Heart right ventricle (tissue), 16 donors: ENCODE data around the gene ZNF98. TPM values are rescaled to one million over a fixed set of nuclear protein-coding genes. Genes with fewer than 3 reads are reported as not detected.

ENCODE experiments used
- ATAC-seq, 8 donors: fragments of 200-7000 bp; cut with Tn5 transposase; one replicate each; pipeline ENCODE4 v1.9.1; 2020; ENCODE audit warnings: mild to moderate bottlenecking in 8 of 8, moderate library complexity in 8 of 8, moderate number of reproducible peaks in 1 of 8
- DNase-seq, 2 donors: peaks; one replicate each; pipeline ENCODE4 v3.0.0-alpha.2; 2020
- H3K27ac ChIP-seq, 10 donors: fragments of 200-600 bp; sonication (generic) in 2 of 10; one replicate each; pipeline versions ENCODE4 v1.5.0 to v1.8.0; 2020 to 2022; ENCODE audit warnings: mild to moderate bottlenecking in 3 of 10
- H3K27me3 ChIP-seq, 7 donors: fragments of 200-600 bp; one replicate each; pipeline ENCODE4 v1.8.0; 2021 to 2022; ENCODE audit warnings: mild to moderate bottlenecking in 2 of 7
- H3K36me3 ChIP-seq, 9 donors: fragments of 200-600 bp; sonication (generic) in 1 of 9; one replicate each; pipeline versions ENCODE4 v1.5.0 to v1.8.0; 2020 to 2022; ENCODE audit warnings: mild to moderate bottlenecking in 2 of 9
- H3K4me1 ChIP-seq, 9 donors: fragments of 200-600 bp; sonication (generic) in 1 of 9; one replicate each; pipeline versions ENCODE4 v1.5.0 to v1.8.0; 2020 to 2022; ENCODE audit warnings: mild to moderate bottlenecking in 4 of 9
- H3K4me3 ChIP-seq, 10 donors: fragments of 200-600 bp; sonication (generic) in 2 of 10; one replicate each; pipeline versions ENCODE4 v1.5.0 to v1.8.0; 2020 to 2022; ENCODE audit warnings: mild to moderate bottlenecking in 7 of 10, moderate library complexity in 2 of 10
- H3K9me3 ChIP-seq, 11 donors: fragments of 200-600 bp in 10 of 11; sonication (generic) in 2 of 11; one replicate each; pipeline versions ENCODE4 v1.5.0 to v1.8.0; 2013 to 2022; ENCODE audit warnings: mild to moderate bottlenecking in 2 of 11, control low read depth in 1 of 11, moderate library complexity in 1 of 11
- CTCF ChIP-seq, 9 donors: fragments of 200-600 bp; sonication (generic) in 2 of 9; IDR thresholded peaks; one replicate each; pipeline versions ENCODE4 v1.5.0 to v1.8.0; 2021 to 2022; ENCODE audit warnings: antibody characterized with exemption in 9 of 9, mild to moderate bottlenecking in 5 of 9, moderate library complexity in 1 of 9
- WGBS, 2 donors: extraction: QIAGEN DNeasy Blood & Tissue Kit; methylation state at CpG; one replicate each; pipeline ENCODE4 v1.1.7; 2013; ENCODE audit warnings: inconsistent platforms in 1 of 2; 5-methylcytosine and 5-hydroxymethylcytosine counted together
- intact Hi-C, 10 donors: fragments of 100-400 bp; cut with DNase I; formaldehyde crosslinking; loops; one replicate each; pipeline versions ENCODE4 v1.11.1 to v1.14.2; 2022
- long read RNA-seq, 3 donors: library from polyadenylated mRNA; unstranded; transcript quantifications; one replicate each; pipeline ENCODE4 v2.0.0, GENCODE V29; 2020 to 2021
- polyA plus RNA-seq, 2 donors: library from polyadenylated mRNA; stranded (reverse); fragments of 200-250 nt; gene quantifications; one replicate each; pipeline ENCODE4 v1.2.3, GENCODE V29; 2013
- total RNA-seq, 10 donors: library from RNA; stranded (reverse); fragmentation: NEBNext Ultra II Directional in 3 of 10; extraction: Animal tissue kit (Norgen Biotek cat#: 25700) in 3 of 10; gene quantifications; one replicate each; pipeline versions ENCODE4 v1.2.1 to v1.2.4, GENCODE V29; 2021 to 2023
- donor health status: Arrhythmogenic right ventricular cardiomyopathy.
- donor health status: ischemic (EF 13 %, LVEDD 7.1; RV severe dilation, severe dysfunction).
- donor health status: healthy with polysubstance abuse.
- donor health status: DM: no; HTN: yes; CAD: no.
- donor health status: DM: no; HTN: no; CAD: no.
- donor health status: ischemic (EF 25% LVEDD 6.9; RV normal size, moderate dysfunction).
- donor health status: ischemic (EF 25% LVEDD 5.7; RV mildly dilated, moderate dysfunction).
- donor health status: healthy.
- donor health status: DM: yes; HTN: yes; CAD: no.
- donor health status: Ischemic cardiomyopathy.
- donor health status: ischemic (EF 35%, LVEDD 5.7; RV mildly dilated, moderate dysfunction).
- donor health status: nonischemic (EF 11% LVEDD 7.7; RV severe dilation, severe dysfunction).
- donor health status: DM: yes; HTN: yes; CAD: no.
- donor health status: PGD.
- donor health status: ischemic (EF 29% LVEDD 5.4; RV normal size, mild dysfunction).
- donor health status: nonischemic (EF 23%, LVEDD 6.1; RV moderate dilation, normal function).

The ZNF98 gene
- 1 to 10 TPM in 5 of 10 donors, under 1 TPM in 1, not detected in 4; 0.85 to 3.7 (median 1.8) TPM for total RNA-seq
- under 1 TPM; 0.88 to 0.99 TPM for polyA plus RNA-seq
- long read RNA-seq, donor 1: 0 reads
- long read RNA-seq, donor 2: 0 reads
- long read RNA-seq, donor 3, partial matches to known transcripts: 0 of 3 reads
- long read RNA-seq, donor 3, other reads (novel, unspliced or antisense): 1 of 3 reads

- Histone ChIP-seq H3K36me3 (no peaks in the 10 kb centered on the region), H3K27ac (peak within 1 kb of the TSS in 1 of 10 donors; percentile 35), H3K9me3 (peaks cover 0 to 83% (median 0%) of the 10 kb centered on the region in 11 donors), H3K27me3 (peaks cover 0 to 9% (median 0%) of the 10 kb centered on the region in 7 donors), H3K4me1 (no peaks in the 10 kb centered on the region), H3K4me3 (peak within 1 kb of the TSS in 9 of 10 donors; percentile 10 to 66 (median 50))
- TF ChIP-seq CTCF (IDR thresholded peaks at IDR 0.05): no peak
- ATAC-seq: peak in 6 of 8 donors; percentile 55 to 99 (median 83)
- intact Hi-C loops: no loop called here
- peak; percentile 29 to 66 for DNase-seq
- 1 to 4% methylated on average over 16 of the region's 16 CpGs for WGBS, 2 donors
Measured at GRCh38 chr19:22422211-22422610, at the start of gene ZNF98. ZNF98 (minus strand) TSS chr19:22422346; CDS start chr19:22422224, 122 bp downstream.

GRCh38 chr19:22446605-22447004 lies 24.5 kb upstream of the ZNF98 start:
- Histone ChIP-seq H3K27me3 (no peaks in the 10 kb centered on the region), H3K9me3 (peaks cover 0 to 99% (median 6%) of the 10 kb centered on the region in 11 donors), H3K36me3 (no peaks in the 10 kb centered on the region), H3K27ac (no peak overlapping the region), H3K4me3 (no peak overlapping the region), H3K4me1 (no peaks in the 10 kb centered on the region)
- intact Hi-C loops: no loop called here
- TF ChIP-seq CTCF (IDR thresholded peaks at IDR 0.05): no peak
- 60 to 72% methylated on average over 3 of the region's 3 CpGs for WGBS, 2 donors
- ATAC-seq: no peak
- no peak for DNase-seq

GRCh38 chr19:22438011-22438410 lies 15.9 kb upstream of the ZNF98 start:
- peaks cover 0 to 100% (median 9%) of the 10 kb centered on the region in 11 donors for H3K9me3 ChIP-seq
- ATAC-seq (no peak), DNase-seq (no peak)
- H3K27ac ChIP-seq: no peak overlapping the region
- H3K4me1 ChIP-seq: no peaks in the 10 kb centered on the region
- H3K36me3 ChIP-seq: no peaks in the 10 kb centered on the region
- H3K27me3 ChIP-seq: no peaks in the 10 kb centered on the region
- no peak for TF ChIP-seq CTCF (IDR thresholded peaks at IDR 0.05)
- 70 to 95% methylated on average over 2 of the region's 2 CpGs for WGBS, 2 donors
- H3K4me3 ChIP-seq: no peak overlapping the region
- intact Hi-C loops: no loop called here

- H3K4me1 ChIP-seq: peaks cover 0 to 4% (median 0%) of the 10 kb centered on the region in 9 donors
- H3K4me3 ChIP-seq: peak overlapping the region in 7 of 10 donors; percentile 3 to 49 (median 17)
- intact Hi-C loops: no loop called here
- WGBS, 2 donors: 2 to 3% methylated on average over 60 of the region's 60 CpGs
- DNase-seq: no peak
- ATAC-seq: peak in 1 of 8 donors; percentile 76
- H3K27ac ChIP-seq: no peak overlapping the region
- H3K27me3 ChIP-seq: peaks cover 0 to 30% (median 19%) of the 10 kb centered on the region in 7 donors
- H3K9me3 ChIP-seq: peaks cover 0 to 86% (median 0%) of the 10 kb centered on the region in 11 donors
- no peak for TF ChIP-seq CTCF (IDR thresholded peaks at IDR 0.05)
- no peaks in the 10 kb centered on the region for H3K36me3 ChIP-seq
Measured at GRCh38 chr19:22427960-22428913, 6.1 kb upstream of the ZNF98 start.
